K562 (cell line): ENCODE data around the gene AMOT. TPM values are rescaled to one million over a fixed set of nuclear protein-coding genes. Genes with fewer than 3 reads are reported as not detected.
A peak's percentile ranks its signal among the peaks of the same experiment; 100 is the strongest.

Experiments
- ATAC-seq: fragments of 200-7000 bp; cut with Tn5 transposase; 3 replicates; pipeline ENCODE4 v1.9.1; 2020; ENCODE audit warnings: moderate library complexity
- BruUV-seq: library from RNA; stranded (reverse); fragments of 400-500 nt; replicated peaks from 2 replicates; lab custom pipeline; 2021; lab: Mats Ljungman, UMichigan
- CTCF ChIA-PET: fragments of 300-600 bp; formaldehyde crosslinking; extraction: SDS; loops from one replicate; lab custom pipeline; 2021; ENCODE audit warnings: low intra/inter-chr PET ratio; lab: Yijun Ruan, JAX
- POLR2A ChIA-PET: fragments of 300-600, 350-650 bp; sonication (Branson Sonifier 250); formaldehyde crosslinking; extraction: SDS; loops from one replicate; lab custom pipeline; 2021; ENCODE audit warnings: antibody characterized with exemption, inconsistent platforms; lab: Yijun Ruan, JAX
- DNase-seq, 4 experiments: peaks; one replicate each; pipeline versions ENCODE4 v3.0.0 to v3.0.0-alpha.2; 2011 to 2018; ENCODE audit warnings: low spot score in 3 of 4, mixed read lengths in 3 of 4; ENCODE audit errors: extremely low read depth in 1 of 4
- FAIRE-seq: peaks from 2 replicates; lab custom pipeline; 2011; peaks lifted over from hg19 to GRCh38; lab: Jason Lieb, UNC
- H2AFZ ChIP-seq: 2 replicates; pipeline ENCODE4 v1.6.0; 2011; ENCODE audit warnings: low read depth, low read length, control low read depth, inconsistent platforms
- H3K27ac ChIP-seq: fragments of 200-600 bp; 3 replicates; pipeline ENCODE4 v1.8.0; 2011; ENCODE audit warnings: low read depth, mild to moderate bottlenecking, control low read depth, inconsistent platforms, low read length, moderate library complexity, mixed read lengths; ENCODE audit errors: extremely low read depth
- H3K27me3 ChIP-seq, 2 experiments: fragments of 300-600 bp in 1 of 2; 2 replicates in 1 of 2; 3 replicates in 1 of 2; pipeline versions ENCODE4 v1.6.0 to v1.8.0; 2011; ENCODE audit warnings: inconsistent platforms in 2 of 2, low read length in 2 of 2, mild to moderate bottlenecking in 1 of 2, mixed read lengths in 1 of 2, moderate library complexity in 1 of 2; ENCODE audit not compliant: control insufficient read depth in 2 of 2, insufficient read depth in 2 of 2
- H3K36me3 ChIP-seq: fragments of 300-600 bp; 3 replicates; pipeline ENCODE4 v1.8.0; 2011; ENCODE audit warnings: mild to moderate bottlenecking, low read length, inconsistent platforms; ENCODE audit not compliant: control insufficient read depth, insufficient read depth
- H3K4me1 ChIP-seq, 2 experiments: fragments of 200-600 bp in 1 of 2; replicated peaks in 1 of 2; 2 replicates in 1 of 2; 3 replicates in 1 of 2; pipeline versions ENCODE4 v1.5.1 to v1.8.0; 2011; ENCODE audit warnings: inconsistent platforms in 2 of 2, low read length in 2 of 2, mild to moderate bottlenecking in 1 of 2, mixed read lengths in 1 of 2, moderate library complexity in 1 of 2; ENCODE audit not compliant: control insufficient read depth in 2 of 2, insufficient read depth in 2 of 2
- H3K4me2 ChIP-seq: 2 replicates; pipeline ENCODE4 v1.6.1; 2011; ENCODE audit warnings: low read length, control low read depth, inconsistent platforms, mixed read lengths; ENCODE audit not compliant: insufficient read depth
- H3K4me3 ChIP-seq: fragments of 200-600 bp; sonication (generic), shearing (Covaris generic); 2 replicates; pipeline ENCODE4 v1.5.1; 2016; ENCODE audit warnings: control low read depth, inconsistent platforms
- H3K79me2 ChIP-seq: fragments of 200-600 bp; 3 replicates; pipeline ENCODE4 v1.8.0; 2011; ENCODE audit warnings: low read length, inconsistent platforms; ENCODE audit not compliant: control insufficient read depth, insufficient read depth
- H3K9ac ChIP-seq, 2 experiments: 2 replicates each; pipeline versions ENCODE4 v1.6.0 to v1.6.1; 2011; ENCODE audit warnings: low read depth in 2 of 2, low read length in 2 of 2, control low read depth in 1 of 2, inconsistent platforms in 1 of 2, mild to moderate bottlenecking in 1 of 2, mixed read lengths in 1 of 2; ENCODE audit not compliant: insufficient read depth in 1 of 2
- H3K9me1 ChIP-seq: one replicate; pipeline ENCODE4 v1.6.0; 2011; ENCODE audit warnings: inconsistent platforms, mild to moderate bottlenecking, low read length, moderate library complexity; ENCODE audit not compliant: control insufficient read depth, insufficient read depth
- H3K9me3 ChIP-seq: replicated peaks from 2 replicates; pipeline ENCODE4 v1.5.1; 2011; ENCODE audit warnings: low read depth, low read length, inconsistent platforms; ENCODE audit not compliant: control insufficient read depth, insufficient read depth
- H4K20me1 ChIP-seq: replicated peaks from 2 replicates; pipeline ENCODE4 v1.6.1; 2011; ENCODE audit warnings: low read length, inconsistent platforms, mixed read lengths; ENCODE audit not compliant: control insufficient read depth, insufficient read depth
- DNMT1 ChIP-seq: fragments of 450-650 bp; IDR thresholded peaks from 2 replicates; pipeline ENCODE4 v1.6.1; 2016; ENCODE audit warnings: antibody characterized with exemption, mild to moderate bottlenecking
- EGR1 ChIP-seq: fragments of 450-650 bp; conservative IDR thresholded peaks from 2 replicates; pipeline ENCODE4 v1.6.1; 2017; ENCODE audit warnings: mild to moderate bottlenecking
- FIP1L1 ChIP-seq: fragments of 200-400 bp; formaldehyde crosslinking; IDR thresholded peaks from 2 replicates; pipeline ENCODE4 v1.6.1; 2018; ENCODE audit warnings: mild to moderate bottlenecking, low read depth, low read length; ENCODE audit not compliant: poor library complexity, severe bottlenecking
- JUND ChIP-seq, 2 experiments: IDR thresholded peaks; 2 replicates in 1 of 2; 3 replicates in 1 of 2; pipeline ENCODE4 v1.6.1; 2011; ENCODE audit warnings: borderline replicate concordance in 2 of 2, low read depth in 2 of 2, low read length in 2 of 2, improper control_type of control experiment in 1 of 2, missing biosample characterization in 1 of 2, missing genetic modification characterization in 1 of 2, missing genetic modification reagents in 1 of 2
- PRMT5 ChIP-seq: sonication (generic); formaldehyde crosslinking; IDR thresholded peaks from 2 replicates; pipeline ENCODE4 v1.5.0; 2020; ENCODE audit warnings: missing genetic modification reagents
- SP2 ChIP-seq: IDR thresholded peaks from 2 replicates; pipeline ENCODE4 v1.6.1; 2011; ENCODE audit warnings: mild to moderate bottlenecking, low read depth, low read length, moderate library complexity; ENCODE audit not compliant: poor library complexity, severe bottlenecking; ENCODE audit errors: extremely low read depth
- ZC3H4 ChIP-seq: sonication (generic); formaldehyde crosslinking; IDR thresholded peaks from 2 replicates; pipeline ENCODE4 v1.9.0; 2021; ENCODE audit warnings: missing genetic modification reagents, borderline replicate concordance
- WGBS: fragments of 100-300 bp; shearing (Covaris generic); methylation state at CpG from one replicate; pipeline ENCODE4 v1.1.6; 2016; ENCODE audit warnings: low coverage, mixed read lengths; ENCODE audit not compliant: insufficient coverage; ENCODE audit errors: missing lambda C conversion rate; 5-methylcytosine and 5-hydroxymethylcytosine counted together
- in situ Hi-C: fragments of 300-500 bp; cut with MboI; formaldehyde crosslinking; loops from 4 replicates; pipeline ENCODE4 v1.15.0; 2018; ENCODE audit warnings: inconsistent platforms, mixed read lengths
- intact Hi-C: fragments of 100-400 bp; cut with micrococcal nuclease; formaldehyde crosslinking; loops from 2 replicates; pipeline ENCODE4 v1.14.2; 2022
- polyA plus RNA-seq, 8 experiments: library from polyadenylated mRNA; depleted of rRNA in 4 of 8; stranded (reverse) in 5 of 8; unstranded in 3 of 8; fragments of >200 nt; fragmentation: Nextera tagmentation in 2 of 8; fragmentation: Illumina TruSeq in 1 of 8; extraction: Ambion mirVana in 2 of 8; extraction: Trizol in 1 of 8; gene quantifications; 2 replicates each; pipeline versions ENCODE4 v1.2.1 to v1.2.3, GENCODE V29; 2011 to 2014; ENCODE audit warnings: inconsistent platforms in 1 of 8, missing spikeins in 1 of 8
- total RNA-seq, 7 experiments: library from RNA; depleted of rRNA in 6 of 7; stranded (reverse); fragments of >200 nt in 6 of 7; fragmentation: Illumina TruSeq in 2 of 7; extraction: Trizol in 2 of 7; gene quantifications; 2 replicates each; pipeline versions ENCODE4 v1.2.1 to v1.2.3, GENCODE V29; 2011 to 2021; ENCODE audit warnings: low replicate concordance in 1 of 7
- TF ChIP-seq, protein P1 (sequence below), 3 experiments: IDR thresholded peaks in 2 of 3; conservative IDR thresholded peaks in 1 of 3; 2 replicates each; pipeline ENCODE4 v1.5.1; 2011 to 2012; ENCODE audit warnings: low read length in 3 of 3, mild to moderate bottlenecking in 3 of 3, control low read depth in 2 of 3, improper control_type of control experiment in 1 of 3, inconsistent platforms in 1 of 3, low read depth in 1 of 3, mixed read lengths in 1 of 3, moderate library complexity in 1 of 3; ENCODE audit not compliant: insufficient read depth in 2 of 3

AMOT gene
- total and polyA plus RNA-seq, 9 of the 15 experiments (the other 6 are each of a cell fraction or from before 2014, with no cell fraction given) = 0.04 TPM; not detected in 8

- TF ChIP-seq PRMT5 (CRISPR knock-in tag) (no peak), FIP1L1 (no peak), SP2 (no peak), JUND (IDR thresholded peaks at IDR 0.05; ENCODE audit: borderline replicate concordance, low read depth, low read length) (no peak), JUND (tag; IDR thresholded peaks at IDR 0.05; ENCODE audit: borderline replicate concordance, low read depth, low read length) (no peak), EGR1 (no peak)
- TF ChIP-seq, protein P1, sequence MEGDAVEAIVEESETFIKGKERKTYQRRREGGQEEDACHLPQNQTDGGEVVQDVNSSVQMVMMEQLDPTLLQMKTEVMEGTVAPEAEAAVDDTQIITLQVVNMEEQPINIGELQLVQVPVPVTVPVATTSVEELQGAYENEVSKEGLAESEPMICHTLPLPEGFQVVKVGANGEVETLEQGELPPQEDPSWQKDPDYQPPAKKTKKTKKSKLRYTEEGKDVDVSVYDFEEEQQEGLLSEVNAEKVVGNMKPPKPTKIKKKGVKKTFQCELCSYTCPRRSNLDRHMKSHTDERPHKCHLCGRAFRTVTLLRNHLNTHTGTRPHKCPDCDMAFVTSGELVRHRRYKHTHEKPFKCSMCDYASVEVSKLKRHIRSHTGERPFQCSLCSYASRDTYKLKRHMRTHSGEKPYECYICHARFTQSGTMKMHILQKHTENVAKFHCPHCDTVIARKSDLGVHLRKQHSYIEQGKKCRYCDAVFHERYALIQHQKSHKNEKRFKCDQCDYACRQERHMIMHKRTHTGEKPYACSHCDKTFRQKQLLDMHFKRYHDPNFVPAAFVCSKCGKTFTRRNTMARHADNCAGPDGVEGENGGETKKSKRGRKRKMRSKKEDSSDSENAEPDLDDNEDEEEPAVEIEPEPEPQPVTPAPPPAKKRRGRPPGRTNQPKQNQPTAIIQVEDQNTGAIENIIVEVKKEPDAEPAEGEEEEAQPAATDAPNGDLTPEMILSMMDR (IDR thresholded peaks at IDR 0.05 in 2 of 3, conservative IDR thresholded peaks at IDR 0.05 in 1 of 3; ENCODE audit: insufficient read depth in 2 of 3, low read depth in 1 of 3, low read length in 3 of 3) = no peak
Measured at GRCh38 chrX:112734290-112734689, 106.3 kb downstream of the AMOT start (continued).

GRCh38 chrX:112731793-112732192 lies 108.8 kb downstream of the AMOT start:
- ChIA-PET POLR2A (no interaction called here), CTCF (no interaction called here)
- ATAC-seq (no peak), DNase-seq (no peak), FAIRE-seq (no peak)
- H3K9me1 ChIP-seq = no peaks in the 10 kb centered on the region
- H4K20me1 ChIP-seq = no peaks in the 10 kb centered on the region
- H3K9ac ChIP-seq = no peak overlapping the region
- no peak overlapping the region for H3K4me3 ChIP-seq
- no peak overlapping the region for H3K4me2 ChIP-seq
- no peaks in the 10 kb centered on the region for H3K9me3 ChIP-seq
- intact Hi-C loops (no loop called here), in situ Hi-C loops (no loop called here)
- H3K4me1 ChIP-seq = no peaks in the 10 kb centered on the region
- 0% methylated on average over 2 of the region's 3 CpGs for WGBS
- no TSS peak for BruUV-seq
- no peaks in the 10 kb centered on the region for H3K36me3 ChIP-seq
- TF ChIP-seq, protein P1 (IDR thresholded peaks at IDR 0.05 in 2 of 3, conservative IDR thresholded peaks at IDR 0.05 in 1 of 3; ENCODE audit: insufficient read depth in 2 of 3, low read depth in 1 of 3, low read length in 3 of 3) = peak in 1 of 3 experiments; percentile 31; a peak in 2 of 6 replicates
- TF ChIP-seq ZC3H4 (CRISPR knock-in tag) (no peak), DNMT1 (no peak)
- H2AFZ ChIP-seq = no peak overlapping the region
- H3K27ac ChIP-seq = no peak overlapping the region
- no peaks in the 10 kb centered on the region for H3K79me2 ChIP-seq
- H3K27me3 ChIP-seq = no peaks in the 10 kb centered on the region
